ENCODE results near the gene GAA. TPM values are rescaled to one million over a fixed set of nuclear protein-coding genes. Genes with fewer than 3 reads are reported as not detected.

Gene GAA
- total and polyA plus RNA-seq, 10 of the 15 experiments (the other 5 are each of a cell fraction or from before 2014, with no cell fraction given): 0.18 to 10.5 (median 4.1) TPM

GRCh38 chr17:80063830-80064585 is 37.4 kb upstream of the GAA start (continued):
- TF ChIP-seq EGR1 (IDR thresholded peaks at IDR 0.05; ENCODE audit: borderline replicate concordance in 1 of 2, low read depth in 2 of 2, low read length in 2 of 2): no peak
- no peak for TF ChIP-seq RAD51 (IDR thresholded peaks at IDR 0.05)
- no peak for TF ChIP-seq HDGF (IDR thresholded peaks at IDR 0.05)
- no peak for TF ChIP-seq ATF7 (IDR thresholded peaks at IDR 0.05; ENCODE audit: low read depth)

GRCh38 chr17:80064696-80065095 is 36.7 kb upstream of the GAA start:
- ChIA-PET SMC1A (ENCODE audit: uncharacterized antibody, unreplicated experiment) (no interaction called here), RAD21 (ENCODE audit: unreplicated experiment) (no interaction called here), POLR2A (no interaction called here), CTCF (no interaction called here)
- intact Hi-C loops (cut with micrococcal nuclease; ENCODE audit: unreplicated experiment): no loop called here
- BruUV-seq (replicated peaks): no TSS peak
- no peak overlapping the region for H3K4me3 ChIP-seq
- H4K20me1 ChIP-seq (ENCODE audit: control insufficient read depth, insufficient read depth): no peaks in the 10 kb centered on the region
- H3K9me3 ChIP-seq (replicated peaks; ENCODE audit: control insufficient read depth, insufficient read depth, low read length): no peaks in the 10 kb centered on the region
- no peak overlapping the region for H3K4me2 ChIP-seq (ENCODE audit: control insufficient read depth, insufficient read depth)
- ATAC-seq (no peak), FAIRE-seq (no peak), DNase-seq (ENCODE audit: low read depth, low spot score) (no peak)
- H3K27me3 ChIP-seq (replicated peaks in 1 of 2; ENCODE audit: control insufficient read depth in 2 of 2, insufficient read depth in 2 of 2, low read length in 1 of 2): no peaks in the 10 kb centered on the region
- no peaks in the 10 kb centered on the region for H3K4me1 ChIP-seq (ENCODE audit: control insufficient read depth, insufficient read depth, low read length)
- WGBS (ENCODE audit: insufficient coverage, insufficient replicate concordance, low lambda C conversion rate, missing lambda C conversion rate): 22% methylated on average over 8 of the region's 8 CpGs
- H2AFZ ChIP-seq (ENCODE audit: control insufficient read depth, low read depth, low read length): no peak overlapping the region
- in situ Hi-C loops (cut with MboI): no loop called here
- H3K79me2 ChIP-seq (ENCODE audit: control insufficient read depth, insufficient read depth, low read length): no peaks in the 10 kb centered on the region
- no peaks in the 10 kb centered on the region for H3K36me3 ChIP-seq (ENCODE audit: control insufficient read depth in 2 of 2, insufficient read depth in 2 of 2, low read length in 1 of 2)
- H3K9ac ChIP-seq (ENCODE audit: control insufficient read depth, insufficient read depth, low read length): no peak overlapping the region
- TF ChIP-seq NFIC (IDR thresholded peaks at IDR 0.05; ENCODE audit: low read depth, low read length) (no peak), PRDM15 (CRISPR knock-in tag; IDR thresholded peaks at IDR 0.05) (no peak), ZZZ3 (IDR thresholded peaks at IDR 0.05; ENCODE audit: control insufficient read depth, insufficient read length, low read depth) (no peak), MEF2A (IDR thresholded peaks at IDR 0.05; ENCODE audit: insufficient read depth, low read depth, low read length) (no peak), HCFC1 (IDR thresholded peaks at IDR 0.05; ENCODE audit: low read length) (no peak), SMARCA5 (IDR thresholded peaks at IDR 0.05) (no peak), FOXK2 (IDR thresholded peaks at IDR 0.05) (no peak), HDAC6 (IDR thresholded peaks at IDR 0.05; ENCODE audit: unreplicated experiment) (no peak), RFX5 (IDR thresholded peaks at IDR 0.05; ENCODE audit: low read depth, low read length) (no peak), POLR2A (IDR thresholded peaks at IDR 0.05; ENCODE audit: low read depth, low read length) (no peak)
- no peak overlapping the region for H3K27ac ChIP-seq (ENCODE audit: control insufficient read depth, insufficient read depth)

All from GM12878 (cell line).